Hepatocyte (in vitro differentiated cells): ENCODE results near the gene TLR10. TPM values are rescaled to one million over a fixed set of nuclear protein-coding genes. Genes with fewer than 3 reads are reported as not detected.

Source experiments
- DNase-seq: peaks from one replicate; pipeline ENCODE4 v3.0.0-alpha.2; 2016; ENCODE audit warnings: low spot score
- H2AFZ ChIP-seq: fragments of 200-600 bp; sonication (generic); 2 replicates; pipeline ENCODE4 v1.6.0; 2016; ENCODE audit warnings: antibody characterized with exemption, mild to moderate bottlenecking
- H3K27ac ChIP-seq: fragments of 200-600 bp; sonication (generic); 2 replicates; pipeline ENCODE4 v1.5.1; 2016; ENCODE audit warnings: mild to moderate bottlenecking
- H3K27me3 ChIP-seq: fragments of 200-600 bp; sonication (generic); 2 replicates; pipeline ENCODE4 v1.6.1; 2016
- H3K36me3 ChIP-seq: fragments of 200-600 bp; sonication (generic); replicated peaks from 2 replicates; pipeline ENCODE4 v1.5.1; 2016; ENCODE audit warnings: low read depth; ENCODE audit not compliant: insufficient read depth
- H3K4me1 ChIP-seq: fragments of 200-600 bp; sonication (generic); 2 replicates; pipeline ENCODE4 v1.5.1; 2016; ENCODE audit warnings: mild to moderate bottlenecking, moderate library complexity; ENCODE audit not compliant: insufficient read depth
- H3K4me2 ChIP-seq: fragments of 200-600 bp; sonication (generic); 2 replicates; pipeline ENCODE4 v1.6.0; 2016
- H3K4me3 ChIP-seq: fragments of 200-600 bp; sonication (generic); 2 replicates; pipeline ENCODE4 v1.5.1; 2016; ENCODE audit warnings: mild to moderate bottlenecking
- H3K79me2 ChIP-seq: fragments of 200-600 bp; sonication (generic); 2 replicates; pipeline ENCODE4 v1.6.0; 2017; ENCODE audit warnings: mild to moderate bottlenecking
- H3K9me2 ChIP-seq: fragments of 200-600 bp; sonication (generic); replicated peaks from 2 replicates; pipeline ENCODE4 v1.6.0; 2017; ENCODE audit warnings: mild to moderate bottlenecking; ENCODE audit not compliant: insufficient read depth
- H3K9me3 ChIP-seq: fragments of 200-600 bp; sonication (generic); 2 replicates; pipeline ENCODE4 v1.5.1; 2016; ENCODE audit warnings: low read depth, mild to moderate bottlenecking
- H4K20me1 ChIP-seq: fragments of 200-600 bp; sonication (generic); 2 replicates; pipeline ENCODE4 v1.6.0; 2016; ENCODE audit warnings: mild to moderate bottlenecking; ENCODE audit not compliant: insufficient read depth, poor library complexity, severe bottlenecking
- CTCF ChIP-seq: fragments of 200-600 bp; sonication (generic); IDR thresholded peaks from 2 replicates; pipeline ENCODE4 v1.5.1; 2016; ENCODE audit warnings: antibody characterized with exemption, mild to moderate bottlenecking; ENCODE audit not compliant: poor library complexity
- EZH2 ChIP-seq: fragments of 200-600 bp; sonication (generic); IDR thresholded peaks from 2 replicates; pipeline ENCODE4 v1.6.1; 2016; ENCODE audit warnings: antibody characterized with exemption, mild to moderate bottlenecking, borderline replicate concordance
- EZH2phosphoT487 ChIP-seq: fragments of 200-600 bp; sonication (generic); IDR thresholded peaks from one replicate; pipeline ENCODE4 v1.6.1; 2018; ENCODE audit warnings: antibody characterized with exemption, mild to moderate bottlenecking, low read depth, moderate library complexity; ENCODE audit not compliant: unreplicated experiment, severe bottlenecking
- WGBS: methylation state at CpG from one replicate; pipeline ENCODE4 v1.1.6; 2016; ENCODE audit warnings: low lambda C conversion rate; ENCODE audit errors: missing lambda C conversion rate; 5-methylcytosine and 5-hydroxymethylcytosine counted together
- polyA plus RNA-seq: library from polyadenylated mRNA; unstranded; fragments of >200 nt; fragmentation: Nextera tagmentation; extraction: Ambion mirVana; gene quantifications from 2 replicates; pipeline ENCODE4 v1.2.1, GENCODE V29; 2016
- total RNA-seq: library from RNA; depleted of rRNA; stranded (reverse); fragments of >200 nt; gene quantifications from 2 replicates; pipeline ENCODE4 v1.2.3, GENCODE V29; 2014

Gene TLR10
- total and polyA plus RNA-seq, 2 experiments from 2014 or later: not detected

- no peaks in the 10 kb centered on the region for H3K27me3 ChIP-seq
- H2AFZ ChIP-seq: no peak overlapping the region
- TF ChIP-seq EZH2phosphoT487: no peak
- TF ChIP-seq EZH2: no peak
- TF ChIP-seq CTCF: no peak
- no peaks in the 10 kb centered on the region for H3K4me1 ChIP-seq
- H3K9me2 ChIP-seq: no peaks in the 10 kb centered on the region
- H3K27ac ChIP-seq: peak overlapping the region; percentile 28
- no peaks in the 10 kb centered on the region for H3K9me3 ChIP-seq
- H4K20me1 ChIP-seq: no peaks in the 10 kb centered on the region
- H3K4me2 ChIP-seq: no peak overlapping the region
- no peak for DNase-seq
- WGBS: 93% methylated on average over 4 of the region's 4 CpGs
- H3K79me2 ChIP-seq: no peaks in the 10 kb centered on the region
- H3K4me3 ChIP-seq: no peak overlapping the region
- no peaks in the 10 kb centered on the region for H3K36me3 ChIP-seq
These were observed 52.3 kb downstream of the TLR10 start for GRCh38 chr4:38730493-38730829.

GRCh38 chr4:38728631-38729141, 54.1 kb downstream of the TLR10 start:
- Histone ChIP-seq H3K4me1 (no peaks in the 10 kb centered on the region), H3K9me2 (no peaks in the 10 kb centered on the region), H4K20me1 (no peaks in the 10 kb centered on the region), H2AFZ (no peak overlapping the region), H3K4me2 (no peak overlapping the region), H3K36me3 (no peaks in the 10 kb centered on the region), H3K9me3 (no peaks in the 10 kb centered on the region), H3K79me2 (no peaks in the 10 kb centered on the region), H3K27ac (no peak overlapping the region), H3K4me3 (no peak overlapping the region), H3K27me3 (no peaks in the 10 kb centered on the region)
- TF ChIP-seq EZH2phosphoT487: no peak
- peak; percentile 7 for TF ChIP-seq CTCF
- peak; percentile 13 for DNase-seq
- WGBS: 54% methylated on average over 4 of the region's 4 CpGs

GRCh38 chr4:38724475-38724808, 58.3 kb downstream of the TLR10 start:
- DNase-seq: no peak
- no peak for TF ChIP-seq EZH2
- Histone ChIP-seq H3K4me2 (no peak overlapping the region), H3K27ac (no peak overlapping the region), H3K9me3 (no peaks in the 10 kb centered on the region), H3K79me2 (no peaks in the 10 kb centered on the region), H3K4me3 (no peak overlapping the region), H3K36me3 (no peaks in the 10 kb centered on the region), H3K9me2 (no peaks in the 10 kb centered on the region), H4K20me1 (no peaks in the 10 kb centered on the region), H3K4me1 (no peaks in the 10 kb centered on the region), H2AFZ (no peak overlapping the region), H3K27me3 (no peaks in the 10 kb centered on the region)
- 87% methylated on average over 3 of the region's 3 CpGs for WGBS

- Histone ChIP-seq H3K9me3 (no peaks in the 10 kb centered on the region), H3K79me2 (no peaks in the 10 kb centered on the region), H2AFZ (no peak overlapping the region), H3K27me3 (no peaks in the 10 kb centered on the region), H3K36me3 (no peaks in the 10 kb centered on the region), H3K4me3 (no peak overlapping the region), H3K4me1 (no peaks in the 10 kb centered on the region), H4K20me1 (no peaks in the 10 kb centered on the region), H3K4me2 (no peak overlapping the region), H3K9me2 (no peaks in the 10 kb centered on the region), H3K27ac (no peak overlapping the region)
- peak; percentile 26 for DNase-seq
- 61% methylated on average over 7 of the region's 7 CpGs for WGBS
- TF ChIP-seq EZH2phosphoT487: no peak
These were observed 58.9 kb downstream of the TLR10 start for GRCh38 chr4:38723726-38724474.
